K562 (cell line): Measurements from ENCODE around the gene COL4A6. TPM values are rescaled to one million over a fixed set of nuclear protein-coding genes. Genes with fewer than 3 reads are reported as not detected.

ENCODE experiments used
- ATAC-seq: fragments of 200-7000 bp; cut with Tn5 transposase; 3 replicates; pipeline ENCODE4 v1.9.1; 2020; ENCODE audit warnings: moderate library complexity
- BruUV-seq: library from RNA; stranded (reverse); fragments of 400-500 nt; replicated peaks from 2 replicates; lab custom pipeline; 2021; lab: Mats Ljungman, UMichigan
- CTCF ChIA-PET: fragments of 300-600 bp; formaldehyde crosslinking; extraction: SDS; loops from one replicate; lab custom pipeline; 2021; ENCODE audit warnings: low intra/inter-chr PET ratio; lab: Yijun Ruan, JAX
- POLR2A ChIA-PET: fragments of 300-600, 350-650 bp; sonication (Branson Sonifier 250); formaldehyde crosslinking; extraction: SDS; loops from one replicate; lab custom pipeline; 2021; ENCODE audit warnings: antibody characterized with exemption, inconsistent platforms; lab: Yijun Ruan, JAX
- DNase-seq, 4 experiments: peaks; one replicate each; pipeline versions ENCODE4 v3.0.0 to v3.0.0-alpha.2; 2011 to 2018; ENCODE audit warnings: low spot score in 3 of 4, mixed read lengths in 3 of 4; ENCODE audit errors: extremely low read depth in 1 of 4
- FAIRE-seq: peaks from 2 replicates; lab custom pipeline; 2011; peaks lifted over from hg19 to GRCh38; lab: Jason Lieb, UNC
- H2AFZ ChIP-seq: 2 replicates; pipeline ENCODE4 v1.6.0; 2011; ENCODE audit warnings: low read depth, low read length, control low read depth, inconsistent platforms
- H3K27ac ChIP-seq: fragments of 200-600 bp; 3 replicates; pipeline ENCODE4 v1.8.0; 2011; ENCODE audit warnings: low read depth, mild to moderate bottlenecking, control low read depth, inconsistent platforms, low read length, moderate library complexity, mixed read lengths; ENCODE audit errors: extremely low read depth
- H3K27me3 ChIP-seq, 2 experiments: fragments of 300-600 bp in 1 of 2; 2 replicates in 1 of 2; 3 replicates in 1 of 2; pipeline versions ENCODE4 v1.6.0 to v1.8.0; 2011; ENCODE audit warnings: inconsistent platforms in 2 of 2, low read length in 2 of 2, mild to moderate bottlenecking in 1 of 2, mixed read lengths in 1 of 2, moderate library complexity in 1 of 2; ENCODE audit not compliant: control insufficient read depth in 2 of 2, insufficient read depth in 2 of 2
- H3K36me3 ChIP-seq: fragments of 300-600 bp; 3 replicates; pipeline ENCODE4 v1.8.0; 2011; ENCODE audit warnings: mild to moderate bottlenecking, low read length, inconsistent platforms; ENCODE audit not compliant: control insufficient read depth, insufficient read depth
- H3K4me1 ChIP-seq, 2 experiments: fragments of 200-600 bp in 1 of 2; replicated peaks in 1 of 2; 2 replicates in 1 of 2; 3 replicates in 1 of 2; pipeline versions ENCODE4 v1.5.1 to v1.8.0; 2011; ENCODE audit warnings: inconsistent platforms in 2 of 2, low read length in 2 of 2, mild to moderate bottlenecking in 1 of 2, mixed read lengths in 1 of 2, moderate library complexity in 1 of 2; ENCODE audit not compliant: control insufficient read depth in 2 of 2, insufficient read depth in 2 of 2
- H3K4me2 ChIP-seq: 2 replicates; pipeline ENCODE4 v1.6.1; 2011; ENCODE audit warnings: low read length, control low read depth, inconsistent platforms, mixed read lengths; ENCODE audit not compliant: insufficient read depth
- H3K4me3 ChIP-seq: fragments of 200-600 bp; sonication (generic), shearing (Covaris generic); 2 replicates; pipeline ENCODE4 v1.5.1; 2016; ENCODE audit warnings: control low read depth, inconsistent platforms
- H3K79me2 ChIP-seq: fragments of 200-600 bp; 3 replicates; pipeline ENCODE4 v1.8.0; 2011; ENCODE audit warnings: low read length, inconsistent platforms; ENCODE audit not compliant: control insufficient read depth, insufficient read depth
- H3K9ac ChIP-seq, 2 experiments: 2 replicates each; pipeline versions ENCODE4 v1.6.0 to v1.6.1; 2011; ENCODE audit warnings: low read depth in 2 of 2, low read length in 2 of 2, control low read depth in 1 of 2, inconsistent platforms in 1 of 2, mild to moderate bottlenecking in 1 of 2, mixed read lengths in 1 of 2; ENCODE audit not compliant: insufficient read depth in 1 of 2
- H3K9me1 ChIP-seq: one replicate; pipeline ENCODE4 v1.6.0; 2011; ENCODE audit warnings: inconsistent platforms, mild to moderate bottlenecking, low read length, moderate library complexity; ENCODE audit not compliant: control insufficient read depth, insufficient read depth
- H3K9me3 ChIP-seq: replicated peaks from 2 replicates; pipeline ENCODE4 v1.5.1; 2011; ENCODE audit warnings: low read depth, low read length, inconsistent platforms; ENCODE audit not compliant: control insufficient read depth, insufficient read depth
- H4K20me1 ChIP-seq: replicated peaks from 2 replicates; pipeline ENCODE4 v1.6.1; 2011; ENCODE audit warnings: low read length, inconsistent platforms, mixed read lengths; ENCODE audit not compliant: control insufficient read depth, insufficient read depth
- FOXJ3 ChIP-seq: sonication (generic); formaldehyde crosslinking; IDR thresholded peaks from 2 replicates; pipeline ENCODE4 v1.4.0; 2020; ENCODE audit warnings: mild to moderate bottlenecking, missing genetic modification reagents
- HMG20B ChIP-seq: fragments of 250-450 bp; sonication (Bioruptor Pico); IDR thresholded peaks from 2 replicates; pipeline ENCODE4 v1.5.0; 2021; ENCODE audit warnings: mild to moderate bottlenecking
- RBM14 ChIP-seq: fragments of 200-400 bp; formaldehyde crosslinking; IDR thresholded peaks from 2 replicates; pipeline ENCODE4 v1.6.1; 2018; ENCODE audit warnings: low read depth, mild to moderate bottlenecking, low read length, moderate library complexity, borderline replicate concordance; ENCODE audit not compliant: insufficient read depth
- SIRT6 ChIP-seq: IDR thresholded peaks from one replicate; pipeline ENCODE4 v1.6.1; 2012; ENCODE audit warnings: low read depth, mild to moderate bottlenecking, control low read depth, inconsistent platforms, low read length, moderate library complexity
- SLC30A9 ChIP-seq: fragments of 250-450 bp; sonication (Bioruptor Pico); IDR thresholded peaks from 2 replicates; pipeline ENCODE4 v1.8.0; 2022; ENCODE audit warnings: mild to moderate bottlenecking, moderate library complexity
- TSHZ1 ChIP-seq: fragments of 250-450 bp; sonication (Bioruptor Pico); IDR thresholded peaks from 2 replicates; pipeline ENCODE4 v1.4.0; 2020; ENCODE audit warnings: mild to moderate bottlenecking, moderate library complexity
- XRCC5 ChIP-seq: fragments of 200-400 bp; formaldehyde crosslinking; IDR thresholded peaks from 2 replicates; pipeline ENCODE4 v1.6.1; 2017; ENCODE audit warnings: low read depth, mild to moderate bottlenecking, low read length
- ZFP91 ChIP-seq: sonication (generic); formaldehyde crosslinking; IDR thresholded peaks from 2 replicates; pipeline ENCODE4 v1.8.0; 2022; ENCODE audit warnings: mild to moderate bottlenecking, missing genetic modification reagents
- in situ Hi-C: fragments of 300-500 bp; cut with MboI; formaldehyde crosslinking; loops from 4 replicates; pipeline ENCODE4 v1.15.0; 2018; ENCODE audit warnings: inconsistent platforms, mixed read lengths
- intact Hi-C: fragments of 100-400 bp; cut with micrococcal nuclease; formaldehyde crosslinking; loops from 2 replicates; pipeline ENCODE4 v1.14.2; 2022
- polyA plus RNA-seq, 8 experiments: library from polyadenylated mRNA; depleted of rRNA in 4 of 8; stranded (reverse) in 5 of 8; unstranded in 3 of 8; fragments of >200 nt; fragmentation: Nextera tagmentation in 2 of 8; fragmentation: Illumina TruSeq in 1 of 8; extraction: Ambion mirVana in 2 of 8; extraction: Trizol in 1 of 8; gene quantifications; 2 replicates each; pipeline versions ENCODE4 v1.2.1 to v1.2.3, GENCODE V29; 2011 to 2014; ENCODE audit warnings: inconsistent platforms in 1 of 8, missing spikeins in 1 of 8
- total RNA-seq, 7 experiments: library from RNA; depleted of rRNA in 6 of 7; stranded (reverse); fragments of >200 nt in 6 of 7; fragmentation: Illumina TruSeq in 2 of 7; extraction: Trizol in 2 of 7; gene quantifications; 2 replicates each; pipeline versions ENCODE4 v1.2.1 to v1.2.3, GENCODE V29; 2011 to 2021; ENCODE audit warnings: low replicate concordance in 1 of 7

The COL4A6 gene
- total and polyA plus RNA-seq, 9 of the 15 experiments (the other 6 are each of a cell fraction or from before 2014, with no cell fraction given) = 0.02 to 0.05 TPM; not detected in 7

- TF ChIP-seq ZFP91 (CRISPR knock-in tag) (no peak), SLC30A9 (CRISPR knock-in tag) (no peak)
Observed at GRCh38 chrX:108298165-108298602, 140.0 kb downstream of the COL4A6 start (continued).

GRCh38 chrX:108297290-108297689, 140.9 kb downstream of the COL4A6 start:
- no peak for ATAC-seq
- no peaks in the 10 kb centered on the region for H3K9me1 ChIP-seq
- FAIRE-seq = no peak
- intact Hi-C loops (no loop called here), in situ Hi-C loops (no loop called here)
- H3K4me2 ChIP-seq = no peak overlapping the region
- no peaks in the 10 kb centered on the region for H4K20me1 ChIP-seq
- H3K4me3 ChIP-seq = no peak overlapping the region
- no peaks in the 10 kb centered on the region for H3K9me3 ChIP-seq
- BruUV-seq = no TSS peak
- POLR2A ChIA-PET = interaction anchor here (0.7 kb wide), 1 partner anchor 11 kb away, joined by 3 read pairs; no protein-coding TSS in a partner anchor
- no peak for TF ChIP-seq FOXJ3 (CRISPR knock-in tag)
- no peak for TF ChIP-seq RBM14
- no peak for TF ChIP-seq XRCC5
- TF ChIP-seq SIRT6 = no peak
- no peak for TF ChIP-seq HMG20B (CRISPR knock-in tag)
- no peak for TF ChIP-seq TSHZ1
- H2AFZ ChIP-seq = no peak overlapping the region
- CTCF ChIA-PET = no interaction called here
- H3K27ac ChIP-seq = no peak overlapping the region
- H3K79me2 ChIP-seq = no peaks in the 10 kb centered on the region
- no peak overlapping the region for H3K9ac ChIP-seq
- H3K4me1 ChIP-seq = no peaks in the 10 kb centered on the region
- no peaks in the 10 kb centered on the region for H3K36me3 ChIP-seq
- DNase-seq = no peak
- H3K27me3 ChIP-seq = no peaks in the 10 kb centered on the region
